Right ventricle myocardium inferior (tissue), 1 donor: ENCODE data around the gene AGMO. TPM values are rescaled to one million over a fixed set of nuclear protein-coding genes. Genes with fewer than 3 reads are reported as not detected.
"Not testable (repeated sequence)": the region's sequence is repeated elsewhere in the genome, so short reads cannot be mapped to it uniquely, and the experiment has no call there.

Experiments
- ATAC-seq: fragments of 200-7000 bp; cut with Tn5 transposase; one replicate; pipeline ENCODE4 v1.9.1; 2020; ENCODE audit warnings: mild to moderate bottlenecking, moderate library complexity
- DNase-seq: peaks from one replicate; pipeline ENCODE4 v3.0.0; 2021; ENCODE audit errors: missing footprints
- intact Hi-C: fragments of 100-400 bp; cut with DNase I; formaldehyde crosslinking; loops from one replicate; pipeline ENCODE4 v1.11.0; 2022
- total RNA-seq: library from RNA; stranded (reverse); fragmentation: NEBNext Ultra II Directional; extraction: Animal tissue kit (Norgen Biotek cat#: 25700); gene quantifications from one replicate; pipeline ENCODE4 v1.2.1, GENCODE V29; 2021
- donor health status: DM: no; HTN: yes; CAD: no; lungs with severe emphysema.

Gene AGMO
- total RNA-seq, 1 donor from 2014 or later = 0.16 TPM

- ATAC-seq (no peak), DNase-seq (no peak)
- intact Hi-C loops = no loop called here
Measured at GRCh38 chr7:15567036-15567435, 5.2 kb upstream of the AGMO start.

- intact Hi-C loops = no loop called here
- DNase-seq = no peak
Measured at GRCh38 chr7:15566476-15566875, 4.7 kb upstream of the AGMO start.

GRCh38 chr7:15560968-15561367, 847 bp downstream of the AGMO start:
- intact Hi-C loops = no loop called here
- DNase-seq (no peak), ATAC-seq (peak; percentile 39)

More at GRCh38 chr7:15566476-15566875, 4.7 kb upstream of the AGMO start:
- no peak for ATAC-seq

GRCh38 chr7:15559416-15559928, 2.3 kb downstream of the AGMO start:
- intact Hi-C loops = loop anchor here (5.0 to 10.0 kb wide), 3 partner anchors 128 to 508 kb away; partner anchors contain the start of gene MEOX2
- ATAC-seq (no peak), DNase-seq (no peak)

GRCh38 chr7:15558756-15559155, 3.1 kb downstream of the AGMO start:
- DNase-seq (no peak), ATAC-seq (no peak)
- intact Hi-C loops = loop anchor here (5.0 to 10.0 kb wide), 3 partner anchors 129 to 509 kb away; partner anchors contain the start of gene MEOX2

GRCh38 chr7:15557686-15558085, 4.1 kb downstream of the AGMO start:
- intact Hi-C loops = loop anchor here (5.0 to 10.0 kb wide), 3 partner anchors 130 to 510 kb away; partner anchors contain the start of gene MEOX2

GRCh38 chr7:15557186-15557585, 4.6 kb downstream of the AGMO start:
- no peak for DNase-seq
- ATAC-seq = no peak
- intact Hi-C loops = loop anchor here (5.0 to 10.0 kb wide), 3 partner anchors 130 to 510 kb away; partner anchors contain the start of gene MEOX2

More at GRCh38 chr7:15557686-15558085, 4.1 kb downstream of the AGMO start:
- no peak for ATAC-seq
- DNase-seq = no peak

- DNase-seq (no peak), ATAC-seq (no peak)
- intact Hi-C loops = loop anchor here (5.0 to 10.0 kb wide), 3 partner anchors 131 to 511 kb away; partner anchors contain the start of gene MEOX2
Measured at GRCh38 chr7:15556339-15557105, 5.3 kb downstream of the AGMO start.

GRCh38 chr7:15555381-15555859, 6.4 kb downstream of the AGMO start:
- ATAC-seq (no peak), DNase-seq (no peak)
- intact Hi-C loops = loop anchor here (5.0 to 10.0 kb wide), 3 partner anchors 132 to 512 kb away; partner anchors contain the start of gene MEOX2

GRCh38 chr7:15554744-15555143, 7.1 kb downstream of the AGMO start:
- no peak for ATAC-seq
- DNase-seq = no peak
- intact Hi-C loops = loop anchor here (5.0 to 10.0 kb wide), 3 partner anchors 133 to 513 kb away; partner anchors contain the start of gene MEOX2

GRCh38 chr7:15554081-15554480, 7.7 kb downstream of the AGMO start:
- ATAC-seq = no peak
- intact Hi-C loops = loop anchor here (10.0 kb wide), 1 partner anchor 229 kb away; no protein-coding TSS in a partner anchor
- DNase-seq = no peak

GRCh38 chr7:15547320-15547719, 14.5 kb downstream of the AGMO start:
- ATAC-seq, intact Hi-C loops, DNase-seq: not testable (repeated sequence)

GRCh38 chr7:15546272-15546792, 15.5 kb downstream of the AGMO start:
- intact Hi-C loops = no loop called here

GRCh38 chr7:15544050-15544449, 17.8 kb downstream of the AGMO start:
- DNase-seq (no peak), ATAC-seq (no peak)
- intact Hi-C loops = no loop called here

More at GRCh38 chr7:15546272-15546792, 15.5 kb downstream of the AGMO start:
- DNase-seq (no peak), ATAC-seq (no peak)

GRCh38 chr7:15543256-15543655, 18.6 kb downstream of the AGMO start:
- ATAC-seq (no peak), DNase-seq (no peak)
- intact Hi-C loops = no loop called here

GRCh38 chr7:15527648-15528047, 34.2 kb downstream of the AGMO start:
- DNase-seq (no peak), ATAC-seq (no peak)
- intact Hi-C loops = no loop called here

- intact Hi-C loops = no loop called here
- peak; percentile 62 for DNase-seq
- no peak for ATAC-seq
Measured at GRCh38 chr7:15525652-15526263, 36.1 kb downstream of the AGMO start.

GRCh38 chr7:15524077-15524476, 37.7 kb downstream of the AGMO start:
- ATAC-seq = no peak
- intact Hi-C loops = no loop called here
- no peak for DNase-seq

GRCh38 chr7:15517865-15518264, 44.0 kb downstream of the AGMO start:
- DNase-seq, intact Hi-C loops, ATAC-seq: not testable (repeated sequence)
